ENCODE measurements around the gene GASK1B. TPM values are rescaled to one million over a fixed set of nuclear protein-coding genes. Genes with fewer than 3 reads are reported as not detected.

The GASK1B gene
- total and polyA plus RNA-seq, 2 of the 13 experiments (the other 11 are each of a cell fraction or from before 2014, with no cell fraction given): 29.1 to 40.4 TPM

GRCh38 chr4:158170691-158171561 lies 1.9 kb downstream of the GASK1B start (continued):
- TF ChIP-seq HINFP (CRISPR knock-in tag; IDR thresholded peaks at IDR 0.05; ENCODE audit: low read depth) (peak; percentile 41; the same call in 1 of the 2 replicates), ZNF674 (CRISPR knock-in tag; IDR thresholded peaks at IDR 0.05; ENCODE audit: low read depth) (no peak), ZNF333 (CRISPR knock-in tag; IDR thresholded peaks at IDR 0.05; ENCODE audit: borderline replicate concordance) (peak; percentile 38; the same call in 1 of the 2 replicates), GATAD2A (CRISPR knock-in tag; IDR thresholded peaks at IDR 0.05) (peak; percentile 49; the same call in 1 of the 2 replicates), KDM2A (CRISPR knock-in tag; IDR thresholded peaks at IDR 0.05; ENCODE audit: borderline replicate concordance, low read depth) (peak; percentile 30; the same call in 1 of the 2 replicates), GATAD1 (CRISPR knock-in tag; IDR thresholded peaks at IDR 0.05) (no peak), ARHGAP35 (CRISPR knock-in tag; IDR thresholded peaks at IDR 0.05; ENCODE audit: borderline replicate concordance) (peak; percentile 28; the same call in 1 of the 2 replicates), ZNF124 (CRISPR knock-in tag; IDR thresholded peaks at IDR 0.05) (no peak), ONECUT2 (CRISPR knock-in tag; IDR thresholded peaks at IDR 0.05) (no peak), CBFB (CRISPR knock-in tag; IDR thresholded peaks at IDR 0.05) (no peak), ZNF18 (CRISPR knock-in tag; IDR thresholded peaks at IDR 0.05; ENCODE audit: insufficient replicate concordance) (no peak), BHLHE40 (IDR thresholded peaks at IDR 0.05; ENCODE audit: low read length) (no peak), THAP8 (CRISPR knock-in tag; IDR thresholded peaks at IDR 0.05; ENCODE audit: borderline replicate concordance) (no peak), RAD21 (CRISPR knock-in tag; IDR thresholded peaks at IDR 0.05) (0 out of 2 replicates have a peak, but pooled peaks have one; percentile 8), ATF4 (CRISPR knock-in tag; IDR thresholded peaks at IDR 0.05) (no peak), NKX3-1 (CRISPR knock-in tag; IDR thresholded peaks at IDR 0.05) (0 out of 2 replicates have a peak, but pooled peaks have one; percentile 43), NPAS2 (CRISPR knock-in tag; IDR thresholded peaks at IDR 0.05; ENCODE audit: borderline replicate concordance) (no peak), ZFX (CRISPR knock-in tag; IDR thresholded peaks at IDR 0.05; ENCODE audit: low read depth) (peak; percentile 72), RXRA (CRISPR knock-in tag; IDR thresholded peaks at IDR 0.05) (no peak), MLLT10 (CRISPR knock-in tag; IDR thresholded peaks at IDR 0.05) (no peak; the same call in 1 of the 2 replicates), TEAD3 (CRISPR knock-in tag; optimal IDR thresholded peaks at IDR 0.05; ENCODE audit: borderline replicate concordance) (peak; percentile 82), ZNF496 (CRISPR knock-in tag; IDR thresholded peaks at IDR 0.05; ENCODE audit: insufficient replicate concordance) (no peak), HNRNPL (IDR thresholded peaks at IDR 0.05; ENCODE audit: low read depth, low read length) (peak; percentile 90), ZNF383 (CRISPR knock-in tag; IDR thresholded peaks at IDR 0.05; ENCODE audit: borderline replicate concordance) (no peak), ZBTB3 (CRISPR knock-in tag; IDR thresholded peaks at IDR 0.05; ENCODE audit: borderline replicate concordance, low read depth) (no peak), MXD4 (CRISPR knock-in tag; IDR thresholded peaks at IDR 0.05) (no peak)
